Neuron (in vitro differentiated cells): Measurements from ENCODE around the gene MUC6.

Experiments used
- H2AFZ ChIP-seq: one replicate; pipeline ENCODE4 v1.6.1; 2013; ENCODE audit warnings: low read depth, mild to moderate bottlenecking, inconsistent platforms, low read length, moderate library complexity
- H3K27me3 ChIP-seq: one replicate; pipeline ENCODE4 v1.6.1; 2013; ENCODE audit warnings: low read length; ENCODE audit not compliant: insufficient read depth
- H3K36me3 ChIP-seq: one replicate; pipeline ENCODE4 v1.6.1; 2013; ENCODE audit warnings: low read length; ENCODE audit not compliant: insufficient read depth
- H3K4me1 ChIP-seq: one replicate; pipeline ENCODE4 v1.6.1; 2013; ENCODE audit warnings: low read length; ENCODE audit not compliant: insufficient read depth
- H3K4me3 ChIP-seq: 2 replicates; pipeline ENCODE4 v1.5.1; 2013; ENCODE audit warnings: mild to moderate bottlenecking, low read length, moderate library complexity
- H3K9me3 ChIP-seq: one replicate; pipeline ENCODE4 v1.6.1; 2013; ENCODE audit warnings: low read length

MUC6 gene, protein sequence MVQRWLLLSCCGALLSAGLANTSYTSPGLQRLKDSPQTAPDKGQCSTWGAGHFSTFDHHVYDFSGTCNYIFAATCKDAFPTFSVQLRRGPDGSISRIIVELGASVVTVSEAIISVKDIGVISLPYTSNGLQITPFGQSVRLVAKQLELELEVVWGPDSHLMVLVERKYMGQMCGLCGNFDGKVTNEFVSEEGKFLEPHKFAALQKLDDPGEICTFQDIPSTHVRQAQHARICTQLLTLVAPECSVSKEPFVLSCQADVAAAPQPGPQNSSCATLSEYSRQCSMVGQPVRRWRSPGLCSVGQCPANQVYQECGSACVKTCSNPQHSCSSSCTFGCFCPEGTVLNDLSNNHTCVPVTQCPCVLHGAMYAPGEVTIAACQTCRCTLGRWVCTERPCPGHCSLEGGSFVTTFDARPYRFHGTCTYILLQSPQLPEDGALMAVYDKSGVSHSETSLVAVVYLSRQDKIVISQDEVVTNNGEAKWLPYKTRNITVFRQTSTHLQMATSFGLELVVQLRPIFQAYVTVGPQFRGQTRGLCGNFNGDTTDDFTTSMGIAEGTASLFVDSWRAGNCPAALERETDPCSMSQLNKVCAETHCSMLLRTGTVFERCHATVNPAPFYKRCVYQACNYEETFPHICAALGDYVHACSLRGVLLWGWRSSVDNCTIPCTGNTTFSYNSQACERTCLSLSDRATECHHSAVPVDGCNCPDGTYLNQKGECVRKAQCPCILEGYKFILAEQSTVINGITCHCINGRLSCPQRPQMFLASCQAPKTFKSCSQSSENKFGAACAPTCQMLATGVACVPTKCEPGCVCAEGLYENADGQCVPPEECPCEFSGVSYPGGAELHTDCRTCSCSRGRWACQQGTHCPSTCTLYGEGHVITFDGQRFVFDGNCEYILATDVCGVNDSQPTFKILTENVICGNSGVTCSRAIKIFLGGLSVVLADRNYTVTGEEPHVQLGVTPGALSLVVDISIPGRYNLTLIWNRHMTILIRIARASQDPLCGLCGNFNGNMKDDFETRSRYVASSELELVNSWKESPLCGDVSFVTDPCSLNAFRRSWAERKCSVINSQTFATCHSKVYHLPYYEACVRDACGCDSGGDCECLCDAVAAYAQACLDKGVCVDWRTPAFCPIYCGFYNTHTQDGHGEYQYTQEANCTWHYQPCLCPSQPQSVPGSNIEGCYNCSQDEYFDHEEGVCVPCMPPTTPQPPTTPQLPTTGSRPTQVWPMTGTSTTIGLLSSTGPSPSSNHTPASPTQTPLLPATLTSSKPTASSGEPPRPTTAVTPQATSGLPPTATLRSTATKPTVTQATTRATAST (N-terminal part only)

DNA sequence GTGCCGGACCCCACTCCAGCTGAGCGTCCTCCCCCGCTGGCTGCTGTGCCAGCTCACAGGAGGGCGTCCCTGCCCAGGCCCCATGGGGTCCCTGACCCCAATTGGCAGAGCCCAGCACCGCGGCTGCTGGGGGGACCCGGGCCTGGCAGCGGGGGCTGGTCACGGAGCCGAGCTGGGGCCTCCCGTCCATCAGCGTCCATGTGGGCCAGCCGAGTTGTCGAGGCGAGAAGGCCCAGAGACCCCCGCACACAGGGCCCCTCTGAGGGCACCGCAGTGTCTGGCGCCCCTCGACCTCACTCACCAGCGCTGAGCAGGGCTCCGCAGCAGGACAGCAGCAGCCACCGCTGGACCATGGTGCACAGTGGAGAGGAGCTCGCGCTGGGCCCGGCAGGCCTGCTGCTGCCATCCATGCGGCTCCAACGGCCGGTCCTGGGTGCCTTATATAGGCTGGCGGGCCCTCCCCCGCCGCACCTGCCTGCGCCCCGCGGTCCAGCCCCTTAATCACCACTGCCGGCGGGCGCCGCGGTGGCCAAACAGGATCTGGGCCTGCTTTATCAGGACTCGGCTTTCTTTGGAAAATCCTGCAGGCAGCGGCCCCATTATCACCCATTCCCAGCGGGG is at the start of gene MUC6:
Gene MUC6 (minus strand): TSS at position 416 of the 621 bp plus-strand sequence. CDS start 63 bp downstream, at position 353.
- Histone ChIP-seq H3K4me3 (no peak within 1 kb of the TSS), H3K4me1 (no peaks in the 10 kb centered on the region), H3K27me3 (peaks cover 4% of the 10 kb centered on the region), H2AFZ (no peak within 1 kb of the TSS), H3K9me3 (no peaks in the 10 kb centered on the region), H3K36me3 (no peaks in the 10 kb centered on the region)

- Histone ChIP-seq H3K36me3 (no peaks in the 10 kb centered on the region), H3K9me3 (peaks cover 3% of the 10 kb centered on the region), H3K27me3 (peaks cover 9% of the 10 kb centered on the region), H2AFZ (no peak overlapping the region), H3K4me1 (no peaks in the 10 kb centered on the region), H3K4me3 (no peak overlapping the region)
Observed at GRCh38 chr11:1085440-1086170, 49.1 kb upstream of the MUC6 start.

DNA sequence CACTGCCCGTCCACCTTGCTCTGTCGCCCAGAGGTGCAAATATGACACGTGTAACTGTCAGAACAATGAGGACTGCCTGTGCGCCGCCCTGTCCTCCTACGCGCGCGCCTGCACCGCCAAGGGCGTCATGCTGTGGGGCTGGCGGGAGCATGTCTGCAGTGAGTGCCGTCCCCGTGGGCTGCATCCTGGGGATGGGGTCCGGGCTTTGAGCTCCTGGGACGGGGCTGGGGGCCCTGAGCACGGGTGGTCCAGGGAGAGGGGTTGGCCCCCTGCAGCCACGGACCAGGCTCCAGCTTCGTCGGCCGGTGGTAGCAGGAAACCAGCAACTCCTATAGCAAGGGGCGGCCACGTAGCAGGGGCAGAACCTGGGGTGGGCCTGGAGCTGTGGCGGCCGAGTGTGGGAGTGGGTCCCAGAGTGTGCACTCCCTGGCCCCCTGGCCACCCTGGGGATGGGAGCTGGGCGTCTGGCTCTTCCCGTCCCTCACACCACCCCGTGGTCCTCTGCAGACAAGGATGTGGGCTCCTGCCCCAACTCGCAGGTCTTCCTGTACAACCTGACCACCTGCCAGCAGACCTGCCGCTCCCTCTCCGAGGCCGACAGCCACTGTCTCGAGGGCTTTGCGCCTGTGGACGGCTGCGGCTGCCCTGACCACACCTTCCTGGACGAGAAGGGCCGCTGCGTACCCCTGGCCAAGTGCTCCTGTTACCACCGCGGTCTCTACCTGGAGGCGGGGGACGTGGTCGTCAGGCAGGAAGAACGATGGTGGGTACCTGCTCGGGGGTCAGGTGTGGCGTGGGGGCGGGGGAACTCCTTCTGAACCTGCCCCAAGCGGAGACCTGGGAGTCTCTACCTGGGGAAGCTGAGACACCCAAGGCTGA is 48.3 kb upstream of the MUC6 start:
- peaks cover 9% of the 10 kb centered on the region for H3K27me3 ChIP-seq
- H2AFZ ChIP-seq, result no peak overlapping the region
- no peaks in the 10 kb centered on the region for H3K36me3 ChIP-seq
- no peak overlapping the region for H3K4me3 ChIP-seq
- H3K9me3 ChIP-seq, result peaks cover 3% of the 10 kb centered on the region
- no peaks in the 10 kb centered on the region for H3K4me1 ChIP-seq

DNA sequence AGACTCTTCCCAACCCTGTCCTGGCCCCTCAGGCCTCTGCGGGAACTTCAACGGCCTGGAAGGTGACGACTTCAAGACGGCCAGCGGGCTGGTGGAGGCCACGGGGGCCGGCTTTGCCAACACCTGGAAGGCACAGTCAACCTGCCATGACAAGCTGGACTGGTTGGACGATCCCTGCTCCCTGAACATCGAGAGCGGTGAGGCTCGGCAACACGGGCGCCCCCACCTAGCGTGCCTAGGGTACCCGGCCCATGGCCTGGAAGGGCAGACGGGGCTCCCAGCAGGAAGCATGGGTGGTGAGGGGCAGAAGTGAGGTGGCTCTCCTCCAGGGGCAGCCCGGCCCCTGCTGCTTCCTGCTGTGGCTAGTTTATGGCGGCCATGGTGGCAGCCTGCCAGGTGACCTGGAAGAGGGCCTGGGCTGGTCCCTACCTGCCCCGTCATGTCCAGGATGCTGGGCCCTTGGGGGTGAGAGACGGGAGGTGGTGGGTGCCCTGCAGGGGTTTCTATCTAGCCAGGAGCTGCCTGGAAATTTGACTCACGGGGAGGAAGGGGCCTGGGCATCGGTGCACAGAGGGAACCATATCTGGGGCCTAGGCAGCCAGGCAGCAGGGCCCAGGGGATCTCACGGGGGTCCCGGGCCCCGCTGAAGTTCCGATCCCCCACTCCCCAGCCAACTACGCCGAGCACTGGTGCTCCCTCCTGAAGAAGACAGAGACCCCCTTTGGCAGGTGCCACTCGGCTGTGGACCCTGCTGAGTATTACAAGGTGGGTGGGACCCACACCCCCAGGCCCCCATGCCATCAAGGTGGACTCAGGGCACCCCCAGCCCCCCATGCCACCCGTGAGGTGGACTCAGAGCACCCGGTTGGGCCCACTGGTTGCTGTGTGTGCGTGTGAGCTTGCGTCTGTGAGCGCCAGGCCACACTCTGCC is 47.4 kb upstream of the MUC6 start:
- H3K4me1 ChIP-seq, result no peaks in the 10 kb centered on the region
- peaks cover 9% of the 10 kb centered on the region for H3K27me3 ChIP-seq
- H3K4me3 ChIP-seq, result no peak overlapping the region
- H3K9me3 ChIP-seq, result peaks cover 3% of the 10 kb centered on the region
- no peak overlapping the region for H2AFZ ChIP-seq
- no peaks in the 10 kb centered on the region for H3K36me3 ChIP-seq

GRCh38 chr11:1082728-1083620 is 46.5 kb upstream of the MUC6 start:
- H3K4me1 ChIP-seq, result no peaks in the 10 kb centered on the region
- H3K27me3 ChIP-seq, result peaks cover 9% of the 10 kb centered on the region
- H3K4me3 ChIP-seq, result no peak overlapping the region
- H3K9me3 ChIP-seq, result peaks cover 3% of the 10 kb centered on the region
- H3K36me3 ChIP-seq, result no peaks in the 10 kb centered on the region
- no peak overlapping the region for H2AFZ ChIP-seq

- Histone ChIP-seq H3K4me3 (no peak overlapping the region), H3K9me3 (no peaks in the 10 kb centered on the region), H3K27me3 (peaks cover 9% of the 10 kb centered on the region), H3K36me3 (no peaks in the 10 kb centered on the region), H3K4me1 (no peaks in the 10 kb centered on the region), H2AFZ (no peak overlapping the region)
Observed at GRCh38 chr11:1082346-1082727, 45.8 kb upstream of the MUC6 start.

DNA sequence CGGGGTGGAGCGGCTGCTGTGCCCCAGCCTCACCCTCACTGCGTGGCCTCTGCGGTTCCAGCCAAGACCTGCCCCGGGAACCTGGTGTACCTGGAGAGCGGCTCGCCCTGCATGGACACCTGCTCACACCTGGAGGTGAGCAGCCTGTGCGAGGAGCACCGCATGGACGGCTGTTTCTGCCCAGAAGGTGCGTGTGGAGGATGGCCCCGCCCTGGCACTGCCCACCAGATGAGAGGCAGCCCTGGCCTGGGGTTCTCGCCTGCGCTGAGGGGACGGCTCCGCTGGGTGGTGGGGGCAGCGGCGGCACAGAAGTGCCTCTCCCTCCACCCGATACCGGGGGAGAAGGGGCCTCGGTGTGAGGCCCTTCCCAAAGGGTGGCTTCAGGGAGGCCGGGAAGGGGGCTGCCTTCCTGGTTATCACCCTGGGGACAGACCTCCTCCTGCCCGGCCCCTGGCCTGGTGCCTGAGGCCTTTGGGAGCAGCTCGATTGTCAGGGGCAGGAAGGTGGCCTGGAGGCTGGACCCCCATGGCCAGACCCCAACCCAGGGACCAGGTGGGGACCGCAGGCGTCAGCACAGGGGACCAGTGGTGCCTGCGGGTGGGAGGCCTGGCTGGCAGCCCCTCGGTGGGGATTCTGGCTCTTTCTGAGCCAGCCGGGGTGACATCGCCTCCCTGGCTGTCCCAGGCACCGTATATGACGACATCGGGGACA is 45.2 kb upstream of the MUC6 start:
- Histone ChIP-seq H3K4me1 (no peaks in the 10 kb centered on the region), H3K4me3 (no peak overlapping the region), H3K9me3 (no peaks in the 10 kb centered on the region), H3K27me3 (peaks cover 9% of the 10 kb centered on the region), H3K36me3 (no peaks in the 10 kb centered on the region), H2AFZ (no peak overlapping the region)

- no peaks in the 10 kb centered on the region for H3K9me3 ChIP-seq
- no peak overlapping the region for H2AFZ ChIP-seq
- no peaks in the 10 kb centered on the region for H3K36me3 ChIP-seq
- no peak overlapping the region for H3K4me3 ChIP-seq
- no peaks in the 10 kb centered on the region for H3K4me1 ChIP-seq
- peaks cover 2% of the 10 kb centered on the region for H3K27me3 ChIP-seq
Observed at GRCh38 chr11:1078191-1078601, 41.7 kb upstream of the MUC6 start.

GRCh38 chr11:1077417-1078119 is 41.0 kb upstream of the MUC6 start:
- Histone ChIP-seq H3K4me3 (no peak overlapping the region), H3K27me3 (peaks cover 6% of the 10 kb centered on the region), H2AFZ (no peak overlapping the region), H3K9me3 (no peaks in the 10 kb centered on the region), H3K4me1 (no peaks in the 10 kb centered on the region), H3K36me3 (no peaks in the 10 kb centered on the region)
